HepG2 (cell line): ENCODE data around the gene OSBPL2. TPM values are rescaled to one million over a fixed set of nuclear protein-coding genes. Genes with fewer than 3 reads are reported as not detected.

Source experiments
- KDM2A ChIP-seq: sonication (generic); formaldehyde crosslinking; IDR thresholded peaks from 2 replicates; pipeline ENCODE4 v1.4.0; 2020; ENCODE audit warnings: low read depth, missing genetic modification reagents, borderline replicate concordance
- KDM6A ChIP-seq: IDR thresholded peaks from 2 replicates; pipeline ENCODE4 v1.6.1; 2016; ENCODE audit warnings: low read depth
- MATR3 ChIP-seq: sonication (generic); formaldehyde crosslinking; IDR thresholded peaks from 2 replicates; pipeline ENCODE4 v1.4.0; 2020; ENCODE audit warnings: missing genetic modification reagents
- RAD21 ChIP-seq: fragments of 450-650 bp; formaldehyde crosslinking; IDR thresholded peaks from 2 replicates; pipeline ENCODE4 v1.5.0; 2020; ENCODE audit warnings: mild to moderate bottlenecking
- RARG ChIP-seq: sonication (generic); formaldehyde crosslinking; IDR thresholded peaks from 2 replicates; pipeline ENCODE4 v1.4.0; 2020; ENCODE audit warnings: low read depth, mild to moderate bottlenecking, missing genetic modification reagents
- REL ChIP-seq: sonication (generic); formaldehyde crosslinking; conservative IDR thresholded peaks from 2 replicates; pipeline ENCODE4 v1.8.0; 2022; ENCODE audit warnings: mild to moderate bottlenecking, missing genetic modification reagents, moderate library complexity
- TBX2 ChIP-seq: sonication (generic); formaldehyde crosslinking; IDR thresholded peaks from 2 replicates; pipeline ENCODE4 v1.5.0; 2020; ENCODE audit warnings: missing genetic modification reagents, mild to moderate bottlenecking, borderline replicate concordance
- TGIF2 ChIP-seq: IDR thresholded peaks from 2 replicates; pipeline ENCODE4 v1.6.1; 2016; ENCODE audit warnings: control low read depth, missing compliant biosample characterization
- ZBTB42 ChIP-seq: sonication (generic); formaldehyde crosslinking; IDR thresholded peaks from 2 replicates; pipeline ENCODE4 v1.5.0; 2020; ENCODE audit warnings: mild to moderate bottlenecking, missing genetic modification reagents
- ZNF20 ChIP-seq: sonication (generic); formaldehyde crosslinking; IDR thresholded peaks from 2 replicates; pipeline ENCODE4 v1.4.0; 2020; ENCODE audit warnings: mild to moderate bottlenecking, moderate library complexity, missing genetic modification reagents
- ZNF205 ChIP-seq: IDR thresholded peaks from 2 replicates; pipeline ENCODE4 v1.6.1; 2018; ENCODE audit warnings: missing biosample characterization, missing genetic modification reagents
- ZNF34 ChIP-seq: sonication (generic); formaldehyde crosslinking; IDR thresholded peaks from 2 replicates; pipeline ENCODE4 v1.4.0; 2020; ENCODE audit warnings: mild to moderate bottlenecking, missing genetic modification reagents, borderline replicate concordance
- ZSCAN29 ChIP-seq: sonication (generic); formaldehyde crosslinking; conservative IDR thresholded peaks from 2 replicates; pipeline ENCODE4 v1.4.0; 2020; ENCODE audit warnings: mild to moderate bottlenecking, missing genetic modification reagents
- polyA plus RNA-seq, 8 experiments: library from polyadenylated mRNA; depleted of rRNA in 3 of 8; stranded (reverse) in 7 of 8; unstranded in 1 of 8; fragments of >200 nt; fragmentation: Illumina TruSeq in 4 of 8; extraction: Trizol in 4 of 8; gene quantifications; 2 replicates each; pipeline versions ENCODE4 v1.2.1 to v1.2.3, GENCODE V29; 2011 to 2016; ENCODE audit warnings: low read depth in 4 of 8, missing spikeins in 1 of 8, mixed read lengths in 1 of 8; ENCODE audit not compliant: insufficient read depth in 1 of 8
- total RNA-seq, 5 experiments: library from RNA; depleted of rRNA; stranded (reverse); fragments of >200 nt; fragmentation: Illumina TruSeq; extraction: Trizol; gene quantifications; 2 replicates each; pipeline ENCODE4 v1.2.3, GENCODE V29; 2016; ENCODE audit warnings: low read depth in 1 of 5
- TF ChIP-seq, protein P1 (sequence below), 2 experiments: sonication (generic) in 1 of 2; formaldehyde crosslinking in 1 of 2; IDR thresholded peaks; 2 replicates each; pipeline versions ENCODE4 v1.6.1 to v1.9.0; 2014 to 2022; ENCODE audit warnings: antibody characterized with exemption in 1 of 2, borderline replicate concordance in 1 of 2, inconsistent platforms in 1 of 2, low read depth in 1 of 2, missing genetic modification reagents in 1 of 2
- TF ChIP-seq, protein P2 (sequence below): sonication (generic); formaldehyde crosslinking; IDR thresholded peaks from 2 replicates; pipeline ENCODE4 v1.5.0; 2020; ENCODE audit warnings: missing genetic modification reagents
- TF ChIP-seq, protein P3 (sequence below): sonication (generic); formaldehyde crosslinking; IDR thresholded peaks from 2 replicates; pipeline ENCODE4 v1.4.0; 2020; ENCODE audit warnings: missing genetic modification reagents, borderline replicate concordance

OSBPL2 gene
- total and polyA plus RNA-seq, 2 of the 13 experiments (the other 11 are each of a cell fraction or from before 2014, with no cell fraction given): 18.5 to 37.4 TPM

DNA sequence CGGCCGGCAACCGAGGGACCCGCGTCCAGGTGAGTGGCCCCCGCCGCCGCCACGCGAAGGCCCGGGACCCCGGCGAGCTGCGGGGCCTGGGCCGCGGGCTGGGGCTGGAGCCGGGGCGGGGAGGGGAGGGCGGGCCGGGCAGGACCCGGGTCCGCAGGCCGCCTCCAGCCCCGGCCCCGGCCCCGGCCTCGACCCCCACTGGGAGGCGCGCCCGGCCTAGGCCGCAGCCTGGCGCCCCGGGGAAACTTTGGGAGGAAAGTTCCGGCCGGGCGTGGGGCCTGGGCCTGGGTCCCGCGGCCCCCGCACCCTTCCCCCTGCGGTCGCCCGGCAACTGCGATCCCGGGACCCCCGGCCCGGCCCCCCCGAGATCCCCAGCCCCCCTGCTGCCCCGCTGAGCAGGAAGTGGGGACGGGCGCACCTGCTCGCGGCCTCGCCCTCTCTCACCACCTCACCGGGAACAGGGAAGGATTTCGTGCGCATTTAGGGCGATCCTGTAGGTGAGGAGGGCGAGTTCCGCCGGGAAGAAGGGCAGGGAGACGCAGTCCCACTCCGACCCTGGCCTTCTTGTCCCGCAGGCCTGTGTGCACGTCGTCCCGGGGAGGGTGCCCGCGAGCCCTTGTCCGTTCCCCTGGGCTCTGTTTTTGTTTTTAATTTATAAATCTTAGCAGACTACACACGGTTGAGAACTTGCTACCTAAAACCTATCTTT, 402 bp downstream of the OSBPL2 start (continued):
- TF ChIP-seq RAD21 (CRISPR knock-in tag) (no peak), KDM2A (CRISPR knock-in tag) (peak; percentile 72), TGIF2 (CRISPR knock-in tag) (peak; percentile 34; the same call in 1 of the 2 replicates), TBX2 (no peak), REL (CRISPR knock-in tag) (no peak), ZSCAN29 (no peak), KDM6A (no peak), ZBTB42 (CRISPR knock-in tag) (no peak), ZNF34 (CRISPR knock-in tag) (no peak), MATR3 (CRISPR knock-in tag) (no peak), RARG (CRISPR knock-in tag) (no peak), ZNF20 (CRISPR knock-in tag) (no peak), ZNF205 (CRISPR knock-in tag) (no peak)
- TF ChIP-seq, protein P1, sequence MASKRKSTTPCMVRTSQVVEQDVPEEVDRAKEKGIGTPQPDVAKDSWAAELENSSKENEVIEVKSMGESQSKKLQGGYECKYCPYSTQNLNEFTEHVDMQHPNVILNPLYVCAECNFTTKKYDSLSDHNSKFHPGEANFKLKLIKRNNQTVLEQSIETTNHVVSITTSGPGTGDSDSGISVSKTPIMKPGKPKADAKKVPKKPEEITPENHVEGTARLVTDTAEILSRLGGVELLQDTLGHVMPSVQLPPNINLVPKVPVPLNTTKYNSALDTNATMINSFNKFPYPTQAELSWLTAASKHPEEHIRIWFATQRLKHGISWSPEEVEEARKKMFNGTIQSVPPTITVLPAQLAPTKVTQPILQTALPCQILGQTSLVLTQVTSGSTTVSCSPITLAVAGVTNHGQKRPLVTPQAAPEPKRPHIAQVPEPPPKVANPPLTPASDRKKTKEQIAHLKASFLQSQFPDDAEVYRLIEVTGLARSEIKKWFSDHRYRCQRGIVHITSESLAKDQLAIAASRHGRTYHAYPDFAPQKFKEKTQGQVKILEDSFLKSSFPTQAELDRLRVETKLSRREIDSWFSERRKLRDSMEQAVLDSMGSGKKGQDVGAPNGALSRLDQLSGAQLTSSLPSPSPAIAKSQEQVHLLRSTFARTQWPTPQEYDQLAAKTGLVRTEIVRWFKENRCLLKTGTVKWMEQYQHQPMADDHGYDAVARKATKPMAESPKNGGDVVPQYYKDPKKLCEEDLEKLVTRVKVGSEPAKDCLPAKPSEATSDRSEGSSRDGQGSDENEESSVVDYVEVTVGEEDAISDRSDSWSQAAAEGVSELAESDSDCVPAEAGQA (IDR thresholded peaks at IDR 0.05; ENCODE audit: low read depth): no peak
- TF ChIP-seq, protein P1 (CRISPR knock-in tag; IDR thresholded peaks at IDR 0.05; ENCODE audit: borderline replicate concordance): no peak
- TF ChIP-seq, protein P2, sequence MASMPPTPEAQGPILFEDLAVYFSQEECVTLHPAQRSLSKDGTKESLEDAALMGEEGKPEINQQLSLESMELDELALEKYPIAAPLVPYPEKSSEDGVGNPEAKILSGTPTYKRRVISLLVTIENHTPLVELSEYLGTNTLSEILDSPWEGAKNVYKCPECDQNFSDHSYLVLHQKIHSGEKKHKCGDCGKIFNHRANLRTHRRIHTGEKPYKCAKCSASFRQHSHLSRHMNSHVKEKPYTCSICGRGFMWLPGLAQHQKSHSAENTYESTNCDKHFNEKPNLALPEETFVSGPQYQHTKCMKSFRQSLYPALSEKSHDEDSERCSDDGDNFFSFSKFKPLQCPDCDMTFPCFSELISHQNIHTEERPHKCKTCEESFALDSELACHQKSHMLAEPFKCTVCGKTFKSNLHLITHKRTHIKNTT: no peak
- TF ChIP-seq, protein P3, sequence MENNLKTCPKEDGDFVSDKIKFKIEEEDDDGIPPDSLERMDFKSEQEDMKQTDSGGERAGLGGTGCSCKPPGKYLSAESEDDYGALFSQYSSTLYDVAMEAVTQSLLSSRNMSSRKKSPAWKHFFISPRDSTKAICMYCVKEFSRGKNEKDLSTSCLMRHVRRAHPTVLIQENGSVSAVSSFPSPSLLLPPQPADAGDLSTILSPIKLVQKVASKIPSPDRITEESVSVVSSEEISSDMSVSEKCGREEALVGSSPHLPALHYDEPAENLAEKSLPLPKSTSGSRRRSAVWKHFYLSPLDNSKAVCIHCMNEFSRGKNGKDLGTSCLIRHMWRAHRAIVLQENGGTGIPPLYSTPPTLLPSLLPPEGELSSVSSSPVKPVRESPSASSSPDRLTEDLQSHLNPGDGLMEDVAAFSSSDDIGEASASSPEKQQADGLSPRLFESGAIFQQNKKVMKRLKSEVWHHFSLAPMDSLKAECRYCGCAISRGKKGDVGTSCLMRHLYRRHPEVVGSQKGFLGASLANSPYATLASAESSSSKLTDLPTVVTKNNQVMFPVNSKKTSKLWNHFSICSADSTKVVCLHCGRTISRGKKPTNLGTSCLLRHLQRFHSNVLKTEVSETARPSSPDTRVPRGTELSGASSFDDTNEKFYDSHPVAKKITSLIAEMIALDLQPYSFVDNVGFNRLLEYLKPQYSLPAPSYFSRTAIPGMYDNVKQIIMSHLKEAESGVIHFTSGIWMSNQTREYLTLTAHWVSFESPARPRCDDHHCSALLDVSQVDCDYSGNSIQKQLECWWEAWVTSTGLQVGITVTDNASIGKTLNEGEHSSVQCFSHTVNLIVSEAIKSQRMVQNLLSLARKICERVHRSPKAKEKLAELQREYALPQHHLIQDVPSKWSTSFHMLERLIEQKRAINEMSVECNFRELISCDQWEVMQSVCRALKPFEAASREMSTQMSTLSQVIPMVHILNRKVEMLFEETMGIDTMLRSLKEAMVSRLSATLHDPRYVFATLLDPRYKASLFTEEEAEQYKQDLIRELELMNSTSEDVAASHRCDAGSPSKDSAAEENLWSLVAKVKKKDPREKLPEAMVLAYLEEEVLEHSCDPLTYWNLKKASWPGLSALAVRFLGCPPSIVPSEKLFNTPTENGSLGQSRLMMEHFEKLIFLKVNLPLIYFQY (CRISPR knock-in tag): no peak
